NCI-H2029 treated with DMSO at 0.1 percent for 48 hours (cell line): ENCODE results near the gene TNFAIP8.

ENCODE experiments used
- DNase-seq: peaks from one replicate; lab custom pipeline; 2025; lab: John Stamatoyannopoulos, UW

TNFAIP8 gene

DNA sequence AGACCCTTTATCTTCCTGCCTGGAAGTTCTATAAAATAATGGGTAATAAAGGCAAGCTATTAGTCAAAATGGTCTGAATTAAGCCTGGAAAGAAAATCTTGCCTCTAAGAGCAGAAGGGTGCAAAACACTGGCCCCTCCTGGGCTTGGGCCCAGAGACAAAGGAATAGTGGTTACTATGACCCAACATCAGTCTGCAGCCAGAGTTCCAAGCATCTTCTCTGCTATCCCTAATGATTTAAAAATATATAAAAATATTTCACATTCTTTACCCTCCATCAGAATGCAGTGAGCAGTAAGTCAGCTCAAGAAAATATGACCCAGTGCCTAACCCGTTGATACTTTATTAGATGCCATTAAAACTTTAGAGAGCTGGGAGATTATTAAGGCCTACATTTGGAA, 14.7 kb downstream of the TNFAIP8 start:
- no peak for DNase-seq

DNA sequence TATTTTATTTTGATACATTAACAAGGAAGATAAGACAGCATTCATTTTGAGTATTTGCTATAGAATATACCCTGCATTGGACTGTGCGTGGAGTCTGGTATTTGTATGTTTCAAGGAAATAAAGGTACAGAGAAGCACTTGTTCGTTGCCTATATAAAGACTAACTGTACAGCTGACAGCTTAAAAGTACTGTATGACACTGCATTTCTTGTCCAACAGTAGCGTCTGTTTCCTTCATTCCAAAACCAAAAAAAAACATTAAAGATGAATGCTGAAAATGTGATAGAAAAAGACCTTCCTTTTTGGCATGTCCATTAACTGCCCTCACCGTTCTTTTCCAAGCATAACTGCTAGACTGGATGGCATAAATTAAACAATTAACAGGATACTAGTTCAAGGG, 15.3 kb downstream of the TNFAIP8 start:
- DNase-seq: no peak

DNA sequence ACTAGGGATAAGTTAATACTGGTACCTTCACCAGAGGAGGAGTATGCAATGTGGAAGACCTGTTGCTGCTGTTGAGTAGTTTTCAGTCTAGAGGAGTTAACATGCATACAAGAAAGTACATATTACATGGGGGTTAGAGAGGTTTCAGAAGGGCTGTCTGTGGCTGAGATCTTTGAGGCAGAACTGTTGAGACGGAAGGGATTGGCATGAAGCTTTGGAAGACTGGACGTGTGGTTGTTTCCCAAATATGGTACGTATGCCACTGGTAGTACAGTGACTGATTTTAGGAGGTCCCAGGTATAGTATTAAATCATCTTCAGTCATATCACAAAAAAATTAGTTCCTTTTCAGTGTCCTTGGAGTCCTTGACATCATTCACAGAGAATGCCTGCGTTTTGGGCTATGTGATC, 17.6 kb downstream of the TNFAIP8 start:
- DNase-seq: no peak

DNA sequence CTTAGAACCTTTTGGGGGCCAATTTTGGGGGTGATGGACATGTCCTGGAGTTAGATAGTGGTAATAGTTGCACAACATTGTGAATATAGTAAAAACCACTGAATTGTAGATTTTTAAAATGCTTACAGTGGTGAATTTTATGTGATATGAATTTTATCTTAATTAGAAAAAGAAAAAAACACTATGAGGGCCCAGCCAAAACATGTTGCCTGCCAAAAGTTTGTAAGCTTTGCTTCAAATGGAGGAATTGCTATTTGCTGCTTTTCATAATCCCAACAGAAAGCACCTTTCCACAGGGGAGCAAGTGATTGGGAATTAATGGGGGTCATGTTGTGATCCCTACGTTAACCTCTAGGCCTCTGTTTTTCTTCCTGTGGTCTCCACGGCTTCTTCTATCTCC, 19.1 kb downstream of the TNFAIP8 start:
- no peak for DNase-seq

- no peak for DNase-seq
Measured at GRCh38 chr5:119377066-119377465, 21.2 kb downstream of the TNFAIP8 start.

DNA sequence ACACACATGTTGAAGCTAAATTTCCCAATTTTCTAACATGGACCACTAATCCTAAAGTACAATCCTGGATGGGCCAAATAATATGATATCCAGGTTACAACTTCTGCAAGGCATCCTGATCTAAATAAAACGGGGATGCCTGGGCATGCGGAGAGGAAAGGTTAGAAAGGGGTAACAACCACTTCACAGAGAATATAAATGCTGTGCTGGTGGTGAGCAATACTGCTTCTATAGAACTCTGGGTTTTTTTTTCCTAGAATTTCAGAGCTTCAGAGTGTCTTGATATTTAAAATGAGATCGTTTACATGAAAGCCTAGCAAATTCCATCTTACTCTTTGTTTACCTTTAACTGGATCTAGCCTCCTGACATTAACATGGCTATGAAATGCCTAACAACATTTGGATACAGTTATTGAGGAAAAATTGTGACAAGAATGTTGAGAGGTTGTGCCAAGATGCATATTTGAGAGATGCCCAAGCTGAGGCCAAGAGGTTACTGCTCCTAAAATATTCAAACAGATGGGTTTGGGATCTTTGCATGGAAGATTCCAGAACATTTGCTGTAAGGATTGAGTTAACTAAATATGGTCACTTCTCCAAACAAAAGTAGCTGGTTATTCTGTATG, 22.4 kb downstream of the TNFAIP8 start:
- DNase-seq: no peak

- no peak for DNase-seq
Measured at GRCh38 chr5:119379096-119379495, 23.3 kb downstream of the TNFAIP8 start.

DNA sequence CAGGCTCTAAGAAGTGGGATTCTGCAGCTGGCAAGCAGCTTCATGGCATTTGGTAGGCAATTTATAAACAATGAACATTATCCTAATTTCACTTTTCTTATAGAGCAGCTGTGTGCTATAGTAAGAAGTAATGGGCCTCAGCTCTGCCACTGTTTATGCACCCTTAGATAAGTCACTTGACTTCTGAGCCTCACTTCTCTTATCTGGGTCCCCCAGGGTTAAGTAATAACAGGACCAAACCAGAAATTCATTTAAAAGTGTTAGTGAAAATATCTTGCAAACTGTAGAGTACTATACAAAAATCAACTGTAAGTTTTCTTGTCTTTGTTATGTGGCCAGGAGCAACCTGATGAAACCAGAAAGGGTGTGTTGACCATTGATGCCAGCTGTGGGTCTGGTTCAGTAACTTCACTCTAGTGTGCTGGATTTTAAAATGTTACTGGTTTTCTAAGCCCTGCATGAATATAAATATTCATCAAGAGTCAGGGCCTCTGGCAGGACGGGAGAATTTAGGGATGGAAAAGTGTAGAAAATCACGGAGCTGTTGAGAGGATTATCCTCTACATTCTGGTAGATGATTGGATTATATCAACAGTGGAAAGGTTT, 24.2 kb downstream of the TNFAIP8 start:
- no peak for DNase-seq

- DNase-seq: no peak
Measured at GRCh38 chr5:119382169-119382568, 26.4 kb downstream of the TNFAIP8 start.

DNA sequence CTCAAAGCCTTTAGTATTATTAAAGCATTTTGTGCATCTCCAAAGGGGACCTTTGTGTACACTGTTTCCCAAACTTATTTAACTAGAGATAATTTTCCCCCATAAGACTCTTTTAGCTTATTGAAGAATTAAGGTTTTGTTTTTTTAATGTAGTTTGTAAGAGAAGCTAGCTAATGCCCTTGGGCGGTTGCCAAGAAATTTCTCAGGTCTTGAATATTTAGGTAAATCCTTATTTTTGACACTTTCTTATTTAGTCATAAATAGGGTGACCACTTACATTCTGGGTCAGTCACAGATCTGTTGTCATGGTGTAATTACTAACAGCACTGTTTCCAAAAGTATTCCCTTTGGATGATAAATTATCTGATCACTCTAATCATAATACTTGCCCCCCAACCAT, 27.2 kb downstream of the TNFAIP8 start:
- no peak for DNase-seq

- DNase-seq: no peak
Measured at GRCh38 chr5:119385136-119385535, 29.3 kb downstream of the TNFAIP8 start.

GRCh38 chr5:119385536-119386128, 29.8 kb downstream of the TNFAIP8 start:
- DNase-seq: no peak

- no peak for DNase-seq
Measured at GRCh38 chr5:119386596-119387344, 31.0 kb downstream of the TNFAIP8 start.

DNA sequence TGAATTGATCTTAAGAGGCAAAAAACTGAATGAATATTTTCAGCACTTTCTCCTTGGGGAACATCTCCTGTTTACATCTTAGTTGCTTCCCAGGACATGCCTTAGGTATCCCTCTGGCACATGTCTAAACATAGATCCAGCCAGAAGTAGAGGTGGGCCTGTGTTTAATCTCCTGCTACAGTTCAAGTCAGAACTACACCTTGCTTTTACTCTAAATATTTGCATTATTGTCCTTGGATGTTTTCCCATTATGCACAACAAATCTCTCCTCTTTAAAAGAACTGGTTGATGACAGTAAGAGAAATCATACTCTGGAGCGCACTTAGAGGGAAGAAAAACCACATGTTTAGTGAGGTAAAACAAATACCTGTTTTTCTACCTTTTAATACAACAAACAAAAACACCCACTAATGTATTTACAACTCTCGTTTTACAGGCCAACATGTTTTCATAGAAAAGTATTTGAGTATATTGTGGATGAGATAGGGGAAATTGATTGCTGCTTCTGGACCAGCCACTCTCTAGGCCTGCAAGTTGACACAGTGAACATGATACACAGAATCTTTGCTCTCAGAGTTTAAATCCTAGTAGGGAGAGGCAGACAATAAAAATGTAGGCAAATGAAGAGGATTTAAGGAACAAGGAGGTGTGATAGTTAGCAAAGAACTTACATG, 32.3 kb downstream of the TNFAIP8 start:
- DNase-seq: no peak

DNA sequence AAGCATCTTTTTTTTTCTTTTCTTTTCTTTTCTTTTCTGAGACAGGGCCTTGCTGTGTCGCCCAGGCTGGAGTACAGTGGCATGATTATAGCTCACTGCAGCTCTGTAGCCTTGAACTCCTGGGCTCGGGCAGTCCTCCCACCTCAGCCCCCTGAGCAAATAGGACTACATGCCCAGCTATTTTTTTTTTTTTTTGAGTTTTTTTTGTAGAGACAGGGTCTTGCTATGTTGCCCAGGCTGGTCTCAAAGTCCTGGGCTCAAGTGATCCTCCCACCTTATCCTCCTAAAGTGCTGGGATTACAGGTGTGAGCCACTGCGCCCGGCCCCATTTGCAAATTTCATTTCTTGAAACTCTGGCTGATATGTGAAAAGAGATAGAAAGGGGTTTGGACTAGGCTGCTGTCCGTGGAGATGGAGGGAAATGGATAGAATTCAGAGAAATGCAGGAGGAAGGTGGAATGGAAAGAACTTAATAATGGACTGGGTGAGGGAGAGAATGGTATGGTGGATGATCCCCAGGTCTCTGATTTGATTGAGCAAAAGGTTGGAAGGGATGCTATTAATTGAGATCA, 32.9 kb downstream of the TNFAIP8 start:
- DNase-seq: no peak

DNA sequence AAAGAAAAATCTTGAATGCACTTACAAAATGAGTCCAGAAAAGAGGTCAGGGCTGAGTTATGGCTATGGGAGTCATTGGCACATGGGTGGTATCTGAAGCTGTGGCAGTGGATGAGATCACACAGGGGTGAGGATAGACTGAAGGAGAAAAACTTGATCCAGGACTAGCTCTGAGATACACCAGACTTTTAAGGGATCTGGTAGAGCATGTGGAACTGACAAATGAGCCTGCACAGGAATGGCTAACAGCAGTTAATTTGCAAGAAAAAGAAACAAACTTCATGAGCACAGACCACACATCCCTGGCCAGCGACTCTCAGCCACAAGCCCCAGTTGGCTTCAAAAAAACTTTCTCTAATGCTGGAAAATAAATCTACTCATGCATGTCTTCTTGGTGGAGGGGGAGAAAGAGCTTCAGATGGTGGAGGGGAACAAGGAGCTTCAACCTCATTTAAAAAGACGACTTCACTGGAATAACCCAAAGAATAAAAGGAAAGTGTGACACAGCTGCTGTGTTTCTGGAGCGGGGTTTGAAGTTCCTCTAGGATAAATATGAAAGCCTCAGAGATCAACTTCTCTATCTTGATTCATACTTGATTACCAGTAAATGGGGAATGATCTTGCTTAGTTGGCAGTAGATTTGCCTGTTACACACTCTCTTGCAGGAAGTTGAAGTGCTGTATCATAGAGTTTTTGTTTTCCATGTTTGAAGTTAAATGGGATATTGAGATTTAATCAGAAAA, 33.6 kb downstream of the TNFAIP8 start:
- DNase-seq: no peak

DNA sequence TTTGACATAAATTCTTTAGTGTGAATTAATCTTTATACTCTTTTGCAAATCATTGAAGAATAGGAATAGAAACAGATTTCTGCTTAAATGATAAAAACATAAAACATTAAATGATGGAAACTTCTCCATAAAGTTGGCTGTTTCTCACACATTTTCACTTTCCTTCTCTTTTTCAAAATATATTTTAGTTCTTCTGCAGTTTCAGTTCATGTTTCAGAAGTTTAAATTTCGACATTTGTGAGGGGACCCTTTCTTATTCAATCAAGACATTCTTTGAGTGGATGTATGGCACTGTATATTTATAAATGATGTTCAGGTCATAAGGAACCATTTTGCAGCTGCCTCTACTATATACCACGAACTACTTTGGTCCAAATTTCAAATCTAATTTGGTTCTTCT, 34.6 kb downstream of the TNFAIP8 start:
- no peak for DNase-seq

- no peak for DNase-seq
Measured at GRCh38 chr5:119393201-119393691, 37.4 kb downstream of the TNFAIP8 start.

- DNase-seq: no peak
Measured at GRCh38 chr5:119393746-119394145, 37.9 kb downstream of the TNFAIP8 start.

DNA sequence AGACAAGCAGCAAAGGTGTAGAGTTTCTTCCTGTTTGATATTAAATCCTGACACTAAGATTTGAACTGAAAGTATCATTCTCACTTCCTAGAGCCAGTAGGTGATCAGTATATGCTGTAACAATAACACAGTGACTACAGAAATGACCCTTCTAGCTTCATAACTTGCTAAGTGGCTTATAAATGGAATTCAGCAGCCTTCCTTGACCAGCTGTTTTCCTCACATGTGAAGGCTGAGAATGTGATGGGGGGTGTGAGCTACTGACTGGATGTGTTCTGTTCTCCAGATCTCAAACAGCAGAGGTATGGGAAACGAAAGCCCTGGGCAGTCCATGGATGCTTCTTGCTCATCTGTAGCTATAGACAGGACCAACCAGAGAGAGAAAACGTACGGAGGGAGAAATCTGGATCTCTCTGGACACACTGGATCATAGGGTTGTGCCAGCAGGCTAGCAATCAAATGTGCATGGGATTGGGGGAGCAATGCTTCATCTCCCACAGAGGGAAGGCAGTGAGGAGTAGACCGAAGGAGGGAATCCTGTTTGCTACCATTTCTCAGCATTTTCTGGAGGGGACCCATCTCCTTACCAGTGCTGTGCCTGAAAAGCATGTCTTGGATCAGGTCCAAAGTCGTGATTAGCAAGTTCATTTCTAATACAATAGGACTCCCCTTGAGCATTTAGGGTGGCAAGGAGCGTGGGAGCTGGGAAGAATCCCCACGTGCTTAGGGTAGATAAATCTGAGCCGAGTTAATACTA, 39.4 kb downstream of the TNFAIP8 start:
- no peak for DNase-seq
